Non-pigmented ciliary epithelial cell (primary cell): ENCODE measurements around the gene FADD.

Experiments
- DNase-seq: peaks from one replicate; pipeline ENCODE4 v3.0.0-alpha.2; 2010; ENCODE audit warnings: low read depth

The FADD gene

DNA sequence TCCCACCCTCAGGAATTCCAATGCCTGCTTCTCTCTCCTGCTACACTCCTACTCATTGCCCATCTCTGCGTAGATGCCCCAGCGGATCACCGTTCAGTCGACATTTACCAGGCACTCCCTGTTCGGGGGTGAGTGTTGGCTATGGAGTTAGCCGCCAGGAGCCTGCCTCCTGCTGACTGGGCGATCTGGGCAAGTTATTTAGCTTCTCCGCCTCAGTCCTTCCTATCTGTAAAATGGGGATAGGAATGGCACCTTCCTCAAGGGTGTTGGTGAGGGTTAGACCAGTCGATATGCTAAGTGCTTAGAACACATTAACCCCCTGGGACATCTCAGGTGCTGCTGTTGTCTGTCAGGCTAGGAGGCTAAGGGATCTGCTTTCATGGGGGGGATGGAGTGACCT is 30.9 kb downstream of the FADD start:
- no peak for DNase-seq

DNA sequence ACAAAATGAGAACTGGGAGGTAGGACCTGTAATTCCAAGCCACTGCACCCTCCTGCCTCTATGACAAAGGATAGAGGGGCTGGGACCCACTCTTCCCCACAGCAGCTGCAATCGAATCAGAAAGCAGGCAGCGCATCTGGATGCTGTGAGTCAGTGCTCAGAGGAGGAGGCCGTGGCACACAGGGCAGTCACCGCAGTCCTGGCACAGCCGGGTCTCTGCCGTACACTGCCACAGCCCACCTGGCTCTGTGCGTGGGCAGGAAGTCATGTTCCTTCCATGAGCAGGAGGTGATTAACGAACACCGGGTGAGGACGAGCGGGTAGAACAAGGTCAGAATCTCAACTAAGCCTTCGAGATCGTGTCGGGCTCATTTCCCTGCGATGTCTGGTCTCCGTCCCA is 37.2 kb downstream of the FADD start:
- DNase-seq, result no peak

DNA sequence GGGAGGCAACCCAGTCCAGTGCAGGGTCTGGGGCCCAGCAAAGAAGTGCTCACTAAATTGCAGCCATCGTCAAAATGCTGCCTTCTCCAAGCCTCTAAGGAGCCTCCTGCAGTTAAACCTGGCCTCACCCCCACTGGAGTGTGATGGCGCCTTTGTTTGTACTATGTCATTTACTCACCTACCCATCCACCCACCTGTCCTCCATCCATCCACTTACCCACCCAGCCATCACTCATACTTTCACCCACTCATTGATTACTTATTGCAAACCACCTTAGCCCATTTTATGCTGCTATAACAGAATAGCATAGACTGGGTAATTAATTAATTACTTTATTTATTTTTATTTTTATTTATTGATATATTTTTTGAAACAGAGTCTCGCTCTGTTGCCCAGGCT is 38.6 kb downstream of the FADD start:
- DNase-seq, result no peak

- no peak for DNase-seq
Measured at GRCh38 chr11:70242885-70243284, 39.8 kb downstream of the FADD start.

DNA sequence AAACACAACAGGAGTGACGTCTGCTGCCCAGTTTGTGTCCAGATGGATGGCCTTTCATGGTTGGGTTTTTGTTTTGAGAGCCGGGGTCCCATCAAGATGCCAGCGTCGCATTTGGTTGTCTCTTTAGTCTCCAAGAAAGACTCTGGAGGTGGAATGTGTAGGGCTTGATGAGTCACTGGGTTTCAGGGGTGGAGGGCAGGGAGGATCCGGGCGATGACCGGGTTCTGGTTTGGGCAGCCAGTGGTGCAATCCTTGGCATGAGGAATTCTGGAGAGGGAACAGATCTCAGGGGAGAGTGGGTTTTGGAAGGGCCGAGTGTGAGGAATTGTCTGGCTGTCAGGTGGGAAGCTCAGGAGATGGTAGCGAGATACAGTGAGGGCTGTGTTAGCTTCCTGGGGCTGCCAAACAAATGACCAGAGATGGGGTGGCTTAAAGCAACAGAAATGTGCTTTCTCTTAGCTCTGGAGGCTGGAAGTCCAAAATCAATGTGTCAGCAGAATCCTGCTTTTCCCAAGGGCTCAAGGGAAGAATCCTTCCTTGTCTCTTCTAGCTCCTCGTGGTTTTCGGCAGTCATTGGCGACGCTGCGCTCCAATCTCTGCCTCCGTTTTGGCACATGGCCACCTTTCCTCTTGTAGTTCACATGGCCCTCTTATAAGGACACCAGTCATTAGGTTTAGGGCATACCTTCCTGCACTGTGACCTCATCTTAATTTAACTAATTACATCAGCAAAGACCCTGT is 41.0 kb downstream of the FADD start:
- DNase-seq, result no peak

DNA sequence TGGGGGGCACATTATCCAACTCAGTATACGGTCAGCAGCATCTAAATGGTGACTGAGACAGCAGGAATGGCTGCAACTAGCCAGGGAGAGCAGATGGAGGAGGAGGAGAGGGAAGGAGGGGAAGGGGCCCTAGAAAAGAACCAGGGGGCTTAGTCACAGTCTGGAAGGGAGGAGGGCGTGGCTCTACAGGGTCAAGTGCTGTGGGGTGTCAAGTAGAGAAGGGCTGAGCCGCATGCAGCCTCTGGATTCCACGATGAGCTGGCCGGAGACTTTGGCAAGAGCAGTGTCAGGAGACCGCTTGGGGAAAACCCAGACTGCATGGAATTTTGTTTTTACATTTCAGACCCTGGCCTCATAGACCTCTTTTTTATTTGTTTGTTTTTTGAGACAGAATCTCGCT is 41.6 kb downstream of the FADD start:
- DNase-seq, result peak; percentile 84

DNA sequence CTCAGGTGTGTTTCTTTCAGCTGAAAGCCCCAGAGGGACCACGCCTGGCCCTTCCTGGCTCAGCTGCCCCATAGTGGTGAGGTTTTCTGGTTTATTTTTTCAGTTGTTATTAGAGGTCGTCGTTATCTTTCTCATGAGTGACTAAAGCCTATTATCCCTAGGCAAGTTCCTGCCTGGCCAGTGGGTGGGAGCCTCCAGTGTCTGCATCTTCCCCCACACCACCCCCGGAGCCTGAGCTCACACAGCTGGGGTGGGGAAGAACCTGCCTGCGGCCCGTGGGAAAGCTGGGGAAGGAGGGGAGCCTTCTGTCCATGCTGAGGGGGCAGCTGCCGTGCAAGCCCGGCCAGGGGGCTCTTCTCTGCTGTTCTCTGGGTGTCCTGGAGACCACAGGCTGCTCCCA is 43.1 kb downstream of the FADD start:
- no peak for DNase-seq

- no peak for DNase-seq
Measured at GRCh38 chr11:70247042-70247709, 44.1 kb downstream of the FADD start.

- no peak for DNase-seq
Measured at GRCh38 chr11:70247710-70248072, 44.6 kb downstream of the FADD start.

DNA sequence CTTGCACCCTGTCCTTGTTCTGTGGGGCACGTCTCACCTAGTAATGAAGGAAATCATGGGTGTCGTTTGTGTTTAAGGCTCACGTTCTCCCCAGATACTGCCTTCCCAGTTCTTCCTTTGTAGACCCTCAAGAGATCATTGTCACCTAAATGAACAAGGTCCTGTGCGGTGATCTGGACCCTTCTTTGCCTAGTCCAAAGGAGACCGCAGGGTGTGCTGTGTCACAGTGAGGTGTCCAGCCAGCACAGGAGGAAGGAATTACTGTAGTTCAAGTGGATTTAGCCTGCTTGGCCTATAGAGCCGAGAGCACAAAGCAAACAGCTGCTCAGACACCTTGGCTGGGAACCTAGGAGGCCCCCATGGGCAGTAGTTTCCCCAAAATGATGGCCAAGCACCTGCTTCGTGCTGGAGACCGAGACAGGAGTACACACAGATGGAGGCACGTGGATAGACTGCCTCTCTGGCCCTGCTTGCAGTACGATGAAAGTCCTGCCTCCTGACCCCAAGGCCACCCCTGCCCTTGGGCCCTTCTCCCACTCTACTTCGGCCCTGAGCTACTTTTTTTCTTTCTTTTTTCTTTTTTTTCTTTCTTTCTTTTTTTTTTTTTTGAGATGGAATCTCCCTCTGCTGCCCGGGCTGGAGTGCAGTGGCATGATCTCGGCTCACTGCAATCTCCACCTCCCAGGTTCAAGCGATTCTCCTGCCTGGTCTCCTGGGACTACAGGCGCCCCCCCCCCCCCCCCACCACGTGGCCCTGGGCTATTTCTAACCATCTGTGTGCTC is 48.0 kb downstream of the FADD start:
- DNase-seq, result no peak

- DNase-seq, result no peak
Measured at GRCh38 chr11:70251659-70252321, 48.7 kb downstream of the FADD start.

DNA sequence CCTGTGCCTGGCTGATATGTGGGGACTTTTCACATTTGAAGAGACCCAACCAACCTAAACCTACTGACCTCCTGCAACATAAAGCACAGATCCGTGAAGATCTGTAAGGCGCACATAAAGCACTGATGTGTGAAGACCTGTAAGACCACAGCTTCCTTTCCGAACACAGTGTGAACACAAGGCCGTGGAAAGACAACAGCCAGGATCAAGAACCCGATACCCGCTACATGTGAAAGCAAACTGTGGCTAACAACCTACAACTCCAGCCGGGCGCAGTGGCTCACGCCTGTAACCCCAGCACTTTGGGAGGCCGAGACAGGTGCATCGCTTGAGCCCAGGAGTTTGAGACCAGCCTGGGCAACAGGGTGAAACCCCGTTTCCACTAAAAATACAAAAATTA is 49.7 kb downstream of the FADD start:
- DNase-seq, result no peak

DNA sequence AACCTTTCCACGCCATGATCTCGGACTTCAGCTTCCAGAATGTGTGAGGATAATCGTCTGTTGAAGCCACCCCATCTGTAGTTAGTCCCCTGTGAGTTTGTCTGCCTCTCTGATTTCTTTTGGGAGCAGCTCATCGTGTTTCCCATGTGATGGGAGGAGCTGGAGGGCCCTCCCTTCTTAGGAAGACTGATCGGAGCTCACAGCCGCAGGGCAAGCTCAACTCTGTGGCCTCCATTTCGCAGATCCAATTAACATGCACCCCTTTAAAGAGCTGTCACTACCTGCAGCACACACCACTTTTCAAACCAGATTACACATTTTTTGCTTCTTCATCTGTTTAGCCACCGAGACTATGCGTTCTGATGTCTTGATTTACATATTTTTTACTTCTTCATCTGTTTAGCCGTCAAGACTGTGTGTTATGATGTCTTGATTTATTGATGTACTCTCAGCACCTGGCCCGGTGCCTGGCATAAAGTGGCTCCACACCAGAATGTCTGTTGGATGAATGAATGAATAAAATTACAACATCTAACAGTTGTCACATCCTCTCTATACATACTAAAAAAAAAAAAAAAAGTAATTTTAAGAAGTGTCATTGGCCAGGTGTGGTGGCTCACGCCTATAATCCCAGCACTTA is 52.5 kb downstream of the FADD start:
- DNase-seq, result no peak
